ENCODE results near the gene MAMDC4. TPM values are rescaled to one million over a fixed set of nuclear protein-coding genes. Genes with fewer than 3 reads are reported as not detected.

MAMDC4 gene
- total and polyA plus RNA-seq, 2 donors from 2014 or later = 5.8 to 8.1 TPM

DNA sequence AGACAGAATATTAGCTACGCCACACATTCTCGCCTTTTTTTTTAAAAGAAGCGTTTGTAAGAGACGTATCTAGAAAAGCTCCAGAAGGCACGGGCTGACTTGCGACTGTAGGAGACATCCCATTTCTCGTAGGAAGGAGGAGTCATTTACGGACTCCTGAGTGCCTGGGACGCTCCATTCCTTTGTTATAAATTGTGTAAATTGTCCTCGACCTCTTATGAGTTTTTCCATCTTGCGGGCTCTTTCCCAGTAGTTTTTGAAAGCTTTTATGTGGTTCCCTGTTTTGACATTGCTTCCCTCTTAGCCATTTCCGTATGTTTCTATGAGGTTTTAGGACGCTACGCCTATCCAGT is 43.4 kb upstream of the MAMDC4 start:
- Histone ChIP-seq H3K9ac (ENCODE audit: low read length in 3 of 3) (peak overlapping the region in 2 of 3 donors; percentile 28 to 42), H3K4me1 (ENCODE audit: control insufficient read depth in 2 of 3, insufficient read depth in 2 of 3, low read depth in 1 of 3, low read length in 3 of 3) (peaks cover 0 to 14% (median 6%) of the 10 kb centered on the region in 3 donors), H3K27ac (ENCODE audit: low read depth in 2 of 2, low read length in 2 of 2) (no peak overlapping the region), H3K4me3 (ENCODE audit: low read length in 3 of 3) (peak overlapping the region; percentile 16 to 69 (median 62)), H3K9me3 (ENCODE audit: control insufficient read depth in 2 of 3, insufficient read depth in 1 of 3, low read length in 3 of 3) (no peaks in the 10 kb centered on the region), H3K27me3 (ENCODE audit: control insufficient read depth, insufficient read depth, low read length) (no peaks in the 10 kb centered on the region), H3K36me3 (ENCODE audit: control insufficient read depth in 2 of 3, insufficient read depth in 3 of 3, low read length in 3 of 3) (peaks cover 0 to 12% (median 2%) of the 10 kb centered on the region in 3 donors)
- TF ChIP-seq, protein P1, sequence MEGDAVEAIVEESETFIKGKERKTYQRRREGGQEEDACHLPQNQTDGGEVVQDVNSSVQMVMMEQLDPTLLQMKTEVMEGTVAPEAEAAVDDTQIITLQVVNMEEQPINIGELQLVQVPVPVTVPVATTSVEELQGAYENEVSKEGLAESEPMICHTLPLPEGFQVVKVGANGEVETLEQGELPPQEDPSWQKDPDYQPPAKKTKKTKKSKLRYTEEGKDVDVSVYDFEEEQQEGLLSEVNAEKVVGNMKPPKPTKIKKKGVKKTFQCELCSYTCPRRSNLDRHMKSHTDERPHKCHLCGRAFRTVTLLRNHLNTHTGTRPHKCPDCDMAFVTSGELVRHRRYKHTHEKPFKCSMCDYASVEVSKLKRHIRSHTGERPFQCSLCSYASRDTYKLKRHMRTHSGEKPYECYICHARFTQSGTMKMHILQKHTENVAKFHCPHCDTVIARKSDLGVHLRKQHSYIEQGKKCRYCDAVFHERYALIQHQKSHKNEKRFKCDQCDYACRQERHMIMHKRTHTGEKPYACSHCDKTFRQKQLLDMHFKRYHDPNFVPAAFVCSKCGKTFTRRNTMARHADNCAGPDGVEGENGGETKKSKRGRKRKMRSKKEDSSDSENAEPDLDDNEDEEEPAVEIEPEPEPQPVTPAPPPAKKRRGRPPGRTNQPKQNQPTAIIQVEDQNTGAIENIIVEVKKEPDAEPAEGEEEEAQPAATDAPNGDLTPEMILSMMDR (IDR thresholded peaks at IDR 0.05; ENCODE audit: borderline replicate concordance, extremely low read depth, insufficient read depth) = no peak
- DNase-seq (peak in 1 of 5 donors; percentile 34), FAIRE-seq (no peak)
- intact Hi-C loops (cut with DNase I) = no loop called here

DNA sequence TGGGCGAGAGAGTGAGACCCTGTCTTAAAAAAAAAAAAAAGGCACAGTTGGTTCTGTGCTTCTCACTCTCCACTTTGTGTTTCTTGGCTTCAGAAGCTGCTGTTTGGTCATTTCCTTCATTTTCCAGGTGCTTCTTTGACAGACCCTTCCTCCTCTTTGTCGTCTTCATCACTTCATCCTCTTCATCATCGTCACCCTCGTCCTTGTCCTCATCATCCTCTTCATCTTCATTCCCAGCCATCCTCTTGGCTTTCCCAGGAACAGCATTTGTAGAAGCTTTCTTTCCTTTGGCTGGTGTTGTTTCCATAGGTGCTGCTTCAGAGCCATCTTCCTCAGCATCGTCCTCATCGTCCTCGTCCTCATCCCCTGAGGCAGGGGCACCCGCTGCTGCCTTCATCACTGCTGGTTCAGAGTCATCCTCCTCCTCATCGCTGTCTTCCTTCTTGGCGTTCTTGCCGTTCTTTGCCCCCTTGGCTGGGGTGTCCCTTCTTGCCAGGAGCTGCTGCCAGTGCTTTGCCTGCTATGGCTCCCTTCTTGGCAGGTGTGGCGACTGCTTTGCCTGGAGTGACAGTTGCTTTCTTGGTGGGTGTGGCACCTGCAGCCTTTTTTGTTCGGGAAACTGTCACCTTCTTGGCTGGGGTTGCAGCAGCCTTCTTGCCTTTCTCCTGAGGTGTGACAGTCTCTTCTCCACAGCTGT is 37.3 kb upstream of the MAMDC4 start:
- intact Hi-C loops (cut with DNase I) = no loop called here
- Histone ChIP-seq H3K4me1 (ENCODE audit: control insufficient read depth in 2 of 3, insufficient read depth in 2 of 3, low read depth in 1 of 3, low read length in 3 of 3) (no peaks in the 10 kb centered on the region), H3K4me3 (ENCODE audit: low read length in 3 of 3) (no peak overlapping the region), H3K27ac (ENCODE audit: low read depth in 2 of 2, low read length in 2 of 2) (no peak overlapping the region), H3K36me3 (ENCODE audit: control insufficient read depth in 2 of 3, insufficient read depth in 3 of 3, low read length in 3 of 3) (peaks cover 0 to 8% (median 8%) of the 10 kb centered on the region in 3 donors), H3K27me3 (ENCODE audit: control insufficient read depth, insufficient read depth, low read length) (no peaks in the 10 kb centered on the region), H3K9ac (ENCODE audit: low read length in 3 of 3) (no peak overlapping the region), H3K9me3 (ENCODE audit: control insufficient read depth in 2 of 3, insufficient read depth in 1 of 3, low read length in 3 of 3) (no peaks in the 10 kb centered on the region)
- DNase-seq (peak in 1 of 5 donors; percentile 28), FAIRE-seq (no peak)
- TF ChIP-seq, protein P1 (IDR thresholded peaks at IDR 0.05; ENCODE audit: borderline replicate concordance, extremely low read depth, insufficient read depth) = no peak

DNA sequence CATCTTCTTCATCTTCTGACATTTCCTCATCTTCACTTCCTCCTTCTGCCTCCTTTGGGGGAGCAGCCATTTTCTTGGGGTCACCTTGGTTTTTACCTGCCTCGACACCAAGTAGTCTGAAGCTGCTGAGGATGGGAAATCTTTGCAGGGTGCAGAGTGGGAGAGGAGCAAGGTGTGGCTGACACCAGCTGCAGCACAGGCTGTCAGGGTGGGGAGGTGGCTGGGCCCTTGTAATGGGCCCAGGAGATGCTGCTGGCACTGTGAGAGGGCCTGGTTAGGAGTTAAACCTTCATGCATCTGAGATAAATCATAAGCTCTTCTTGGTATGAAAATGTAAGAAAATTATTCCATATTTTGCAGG is 36.7 kb upstream of the MAMDC4 start:
- no peak for FAIRE-seq
- H3K9me3 ChIP-seq (ENCODE audit: control insufficient read depth in 2 of 3, insufficient read depth in 1 of 3, low read length in 3 of 3) = no peaks in the 10 kb centered on the region

More for the DNA sequence above, 36.7 kb upstream of the MAMDC4 start:
- Histone ChIP-seq H3K9ac (ENCODE audit: low read length in 3 of 3) (no peak overlapping the region), H3K4me3 (ENCODE audit: low read length in 3 of 3) (no peak overlapping the region), H3K27me3 (ENCODE audit: control insufficient read depth, insufficient read depth, low read length) (no peaks in the 10 kb centered on the region), H3K36me3 (ENCODE audit: control insufficient read depth in 2 of 3, insufficient read depth in 3 of 3, low read length in 3 of 3) (peaks cover 0 to 8% (median 8%) of the 10 kb centered on the region in 3 donors), H3K4me1 (ENCODE audit: control insufficient read depth in 2 of 3, insufficient read depth in 2 of 3, low read depth in 1 of 3, low read length in 3 of 3) (no peaks in the 10 kb centered on the region), H3K27ac (ENCODE audit: low read depth in 2 of 2, low read length in 2 of 2) (no peak overlapping the region)
- peak in 1 of 5 donors; percentile 3 for DNase-seq
- TF ChIP-seq, protein P1 (IDR thresholded peaks at IDR 0.05; ENCODE audit: borderline replicate concordance, extremely low read depth, insufficient read depth) = no peak
- intact Hi-C loops (cut with DNase I) = no loop called here

All from kidney (tissue), 14 donors.